Muscle of arm (tissue), 12 donors: ENCODE data around the gene PINK1. TPM values are rescaled to one million over a fixed set of nuclear protein-coding genes. Genes with fewer than 3 reads are reported as not detected.
"Not testable (repeated sequence)": the region's sequence is repeated elsewhere in the genome, so short reads cannot be mapped to it uniquely, and the experiment has no call there.

Experiments
- DNase-seq: peaks from one replicate; pipeline ENCODE4 v3.0.0-alpha.2; 2013
- polyA plus RNA-seq, 12 donors: library from polyadenylated mRNA; unstranded; fragments of 120-200 nt; gene quantifications; one replicate each; pipeline ENCODE4 v1.2.1, GENCODE V29; 2013; ENCODE audit not compliant: insufficient read length in 12 of 12

Gene PINK1
- polyA plus RNA-seq, 12 donors: 30.7 to 43.5 (median 38.7) TPM; not detected in 1

DNA sequence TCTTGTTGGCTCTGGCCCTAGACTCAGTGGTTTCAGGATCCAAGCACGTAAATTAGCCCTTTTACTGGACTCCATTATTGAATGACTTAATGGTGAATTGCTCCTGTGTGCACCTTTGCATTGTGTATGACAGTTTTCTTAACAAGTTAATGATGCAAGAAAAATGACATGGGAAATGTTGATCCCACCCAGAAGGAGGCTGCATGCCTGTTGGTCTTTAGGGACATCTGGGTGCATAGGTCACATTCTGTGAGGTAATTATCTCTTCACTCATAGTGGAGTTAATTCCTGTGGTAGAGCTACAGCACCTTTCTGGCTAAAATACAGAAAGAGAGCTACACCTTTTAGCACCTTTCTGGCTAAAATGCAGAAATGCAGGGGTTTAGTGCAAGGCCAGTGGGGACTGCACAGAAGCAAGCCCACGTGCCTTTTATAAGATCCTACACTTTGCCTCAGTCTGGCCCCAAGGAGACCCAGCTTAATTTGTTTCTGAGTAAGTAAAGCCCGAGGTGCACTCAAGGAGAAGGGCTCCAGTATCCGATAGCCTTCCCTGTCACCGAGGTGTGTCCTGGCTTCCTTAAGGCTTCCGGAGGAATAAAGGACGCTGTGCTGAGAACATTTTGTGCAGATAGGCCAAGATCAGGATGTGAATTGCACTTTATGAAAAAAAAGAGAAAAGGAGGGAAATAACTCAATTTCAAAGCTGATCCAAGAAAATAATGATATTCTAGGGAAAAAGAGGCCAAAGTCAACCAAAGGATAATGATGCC, 26.3 kb upstream of the PINK1 start:
- DNase-seq: not testable (repeated sequence)

DNA sequence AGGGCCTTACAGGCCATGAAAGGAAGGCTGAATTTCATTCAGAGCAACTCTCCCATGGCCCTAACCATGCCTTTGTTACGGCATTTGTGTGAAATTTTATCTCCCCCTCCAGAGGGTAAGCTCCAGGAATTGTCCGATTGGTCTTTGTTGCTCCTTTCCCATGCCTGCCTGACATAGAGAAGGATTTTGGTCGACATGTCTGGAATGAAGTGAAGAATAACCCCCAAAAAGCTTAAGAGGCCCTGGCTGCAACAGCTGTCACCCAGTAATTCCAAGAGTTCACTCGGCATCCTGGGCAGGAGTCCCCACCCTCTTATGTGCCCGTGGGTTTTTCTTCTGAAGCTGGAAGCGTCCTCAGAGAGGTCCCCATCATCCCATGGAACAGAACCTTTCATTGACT, 23.7 kb upstream of the PINK1 start:
- DNase-seq: no peak

DNA sequence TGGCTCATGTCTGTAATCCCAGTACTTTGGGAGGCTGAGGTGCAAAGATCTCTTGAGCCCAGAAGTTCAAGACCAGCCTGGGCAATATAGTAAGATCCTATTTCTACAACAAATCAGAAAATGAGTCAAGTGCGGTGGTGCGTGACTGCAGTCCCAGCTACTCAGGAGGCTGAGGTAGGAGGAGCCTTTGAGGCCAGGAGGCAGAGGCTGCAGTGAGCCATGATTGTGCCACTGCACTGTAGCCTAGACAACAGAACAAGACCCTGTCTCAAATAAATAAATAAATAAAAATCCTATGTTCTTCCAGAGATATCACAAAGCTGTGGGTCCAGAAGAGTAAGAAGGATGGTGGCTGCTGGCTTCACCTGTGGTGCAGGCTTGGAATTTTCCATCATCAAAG, 22.3 kb upstream of the PINK1 start:
- DNase-seq: no peak

DNA sequence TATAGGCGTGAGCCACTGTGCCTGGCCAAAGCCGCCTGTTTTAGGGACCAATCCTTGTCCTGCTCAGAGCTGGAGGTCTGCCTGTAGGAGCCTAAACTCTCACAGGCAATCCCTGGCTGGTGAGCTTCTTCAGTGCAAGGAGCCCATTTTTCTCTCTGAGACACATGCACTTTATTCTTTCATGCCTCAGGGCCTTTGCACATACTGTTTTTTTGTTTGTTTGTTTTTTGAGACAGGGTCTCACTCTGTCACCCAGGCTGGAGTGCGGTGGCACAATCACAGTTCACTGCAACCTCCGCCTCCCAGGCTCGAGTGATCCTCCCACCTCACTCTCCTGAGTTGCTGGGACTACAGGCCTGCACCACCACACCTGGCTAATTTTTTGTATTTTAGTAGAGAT, 21.6 kb upstream of the PINK1 start:
- DNase-seq: no peak

DNA sequence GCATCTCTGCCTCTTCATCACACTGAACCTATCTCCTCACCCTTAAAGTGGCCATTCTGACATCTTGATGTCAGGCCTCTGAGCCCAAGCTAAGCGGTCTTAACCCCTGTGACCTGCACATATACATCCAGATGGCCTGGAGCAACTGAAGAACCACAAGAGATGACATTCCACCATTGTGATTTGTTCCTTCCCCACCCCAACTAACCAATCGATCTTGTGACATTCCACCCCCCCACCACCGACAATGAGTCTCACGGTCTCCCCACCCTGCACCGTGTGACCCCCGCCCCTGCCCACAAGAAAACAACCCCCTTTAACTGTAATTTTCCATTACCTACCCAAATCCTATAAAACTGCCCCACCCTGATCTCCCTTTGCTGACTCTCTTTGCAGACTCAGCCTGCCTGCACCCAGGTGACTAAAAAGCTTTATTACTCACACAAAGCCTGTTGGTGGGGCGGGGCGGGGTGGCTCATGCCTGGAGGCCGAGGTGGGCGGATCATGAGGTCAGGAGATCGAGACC, 21.0 kb upstream of the PINK1 start:
- no peak for DNase-seq

DNA sequence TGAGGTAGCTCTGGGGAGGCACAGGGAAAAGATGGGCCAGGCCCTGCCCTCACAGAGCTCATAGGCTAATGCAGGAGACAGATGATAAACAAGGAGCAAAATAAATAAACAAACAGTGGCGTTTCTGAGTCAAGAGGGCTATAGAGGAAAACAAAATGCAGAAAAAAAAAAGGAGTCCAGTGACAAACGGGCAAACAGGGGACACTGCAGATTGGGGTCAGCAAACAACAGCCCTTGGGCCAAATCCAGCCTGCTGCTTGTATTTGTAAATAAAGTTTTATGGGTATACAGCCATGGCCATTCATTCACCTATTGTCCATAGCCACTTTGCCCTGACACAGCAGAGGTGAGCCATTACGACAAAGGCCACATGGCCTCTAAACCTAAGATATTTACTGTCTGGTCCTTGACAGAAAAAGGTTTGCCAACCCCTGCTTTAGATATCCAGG, 19.1 kb upstream of the PINK1 start:
- no peak for DNase-seq

DNA sequence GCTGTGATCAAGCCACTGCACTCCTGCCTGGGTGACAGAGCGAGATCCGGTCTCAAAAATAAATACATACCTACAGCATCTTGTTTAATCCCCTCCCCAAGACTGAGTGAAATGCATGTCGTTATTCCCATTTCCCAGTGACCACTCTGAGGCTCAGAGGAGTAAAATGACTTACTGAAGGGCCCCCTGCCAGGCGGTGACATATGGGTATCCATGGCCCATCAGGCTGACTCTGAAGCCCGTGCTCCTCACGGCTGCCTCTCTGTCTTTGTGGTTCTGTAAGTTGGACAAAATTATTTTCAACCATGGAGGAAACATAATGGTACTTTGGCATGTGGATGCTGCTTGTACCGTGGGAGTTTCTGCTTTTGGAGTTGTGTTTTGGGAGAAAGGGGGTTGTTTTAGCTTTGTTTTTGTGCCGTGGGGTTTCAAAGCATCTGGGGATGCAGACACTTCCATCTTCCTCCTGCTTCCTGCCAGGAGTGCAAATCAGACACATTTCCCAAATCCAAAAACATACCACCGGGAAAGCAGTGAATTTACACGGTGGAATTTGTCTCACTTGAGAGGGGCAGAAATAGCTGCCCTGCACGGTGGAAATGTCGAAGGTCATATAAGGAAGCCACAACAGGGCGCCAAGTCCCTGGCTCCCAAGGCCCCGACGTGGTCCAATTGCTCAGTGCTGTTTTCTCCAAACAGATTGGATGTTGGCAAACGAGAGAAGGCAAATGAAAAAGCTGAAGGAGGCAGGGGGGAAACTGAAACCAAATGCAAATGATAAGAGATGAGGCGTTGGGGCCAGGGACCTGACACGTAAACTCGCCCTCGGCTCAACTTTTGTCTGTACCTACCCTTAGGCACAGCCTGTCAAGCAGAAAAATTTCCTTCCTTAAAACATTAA, 17.1 kb upstream of the PINK1 start:
- no peak for DNase-seq

DNA sequence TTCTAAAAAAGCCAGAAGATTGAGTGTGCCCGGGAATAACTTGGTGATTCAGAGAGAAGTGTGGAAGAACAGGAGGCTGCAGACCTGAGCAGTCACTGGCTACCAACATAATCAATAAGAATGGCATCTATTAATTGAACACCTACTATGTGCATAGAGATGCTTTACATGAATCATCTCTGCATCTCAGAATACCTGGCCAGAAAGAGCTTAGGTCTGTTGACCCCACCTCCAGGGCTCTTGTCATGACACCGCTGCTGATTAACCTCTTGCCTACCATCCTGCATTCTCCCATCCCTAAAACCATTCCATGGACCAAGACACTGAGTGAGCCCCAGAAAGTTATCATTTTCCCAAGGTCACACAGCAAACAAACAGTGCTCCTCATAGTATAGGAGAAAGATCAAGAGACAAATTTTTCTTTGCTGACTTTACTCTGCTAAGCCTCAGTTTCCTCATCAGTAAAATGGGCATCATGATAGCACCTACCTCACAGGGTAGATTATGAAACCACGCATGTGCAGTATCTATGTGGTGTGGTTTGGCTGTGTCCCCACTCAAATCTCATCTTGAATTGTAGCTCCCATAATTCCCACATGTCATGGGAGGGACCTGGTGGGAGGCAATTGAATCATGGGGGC, 16.3 kb upstream of the PINK1 start:
- DNase-seq: no peak

DNA sequence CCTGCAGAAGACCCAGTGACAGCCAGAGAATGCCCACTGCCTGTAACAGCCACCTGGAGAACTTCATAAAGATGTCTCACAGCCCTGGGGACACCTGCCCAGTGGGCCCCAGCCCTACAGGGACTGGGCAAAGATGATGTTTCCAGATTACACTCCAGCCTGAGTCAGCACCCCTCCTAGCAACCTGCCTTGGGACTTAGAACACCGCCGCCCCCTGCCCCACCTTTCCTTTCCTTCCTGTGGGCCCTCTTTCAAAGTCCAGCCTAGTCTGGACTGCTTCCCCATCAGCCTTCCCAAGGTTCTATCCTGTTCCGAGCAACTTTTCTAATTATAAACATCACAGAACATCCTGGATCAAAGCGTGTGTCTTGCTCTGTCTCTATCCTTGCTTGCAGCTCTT, 14.7 kb upstream of the PINK1 start:
- no peak for DNase-seq

DNA sequence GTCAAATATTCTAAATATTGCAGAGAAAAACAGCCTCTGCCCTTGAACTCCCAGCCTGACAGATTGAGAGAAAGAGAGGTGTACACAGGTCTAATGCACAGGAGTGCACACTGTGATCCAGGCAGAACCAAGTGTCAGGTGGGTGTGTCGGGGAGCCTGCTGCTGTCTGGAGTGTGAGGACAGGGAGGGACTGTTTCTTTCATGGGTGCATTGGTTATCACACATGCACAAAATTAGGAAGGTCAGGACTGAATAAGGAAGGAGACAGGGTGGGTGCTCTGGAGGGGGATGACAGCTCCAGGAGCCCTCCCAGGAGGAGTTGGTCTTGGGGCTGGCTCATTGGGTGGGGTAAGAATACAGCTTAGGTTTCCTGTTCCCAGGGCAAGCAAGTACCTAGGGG, 13.3 kb upstream of the PINK1 start:
- DNase-seq: no peak

DNA sequence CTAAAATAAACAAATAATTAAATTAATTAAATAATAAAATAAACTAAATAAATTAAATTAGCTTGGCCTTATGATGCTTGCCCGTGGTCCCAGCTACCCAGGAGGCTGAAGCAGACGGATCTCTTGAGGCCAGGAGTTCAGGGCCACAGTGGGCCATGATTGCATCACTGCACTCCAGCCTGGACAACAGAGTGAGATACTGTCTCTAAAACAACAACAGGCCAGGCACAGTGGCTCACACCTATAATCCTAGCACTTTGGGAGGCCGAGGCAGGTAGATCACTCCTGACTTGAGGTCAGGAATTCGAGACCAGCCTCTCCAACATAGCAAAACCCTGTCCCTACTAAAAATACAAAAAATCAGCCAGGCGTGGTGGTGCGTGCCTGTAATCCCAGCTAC, 12.2 kb upstream of the PINK1 start:
- DNase-seq: no peak

DNA sequence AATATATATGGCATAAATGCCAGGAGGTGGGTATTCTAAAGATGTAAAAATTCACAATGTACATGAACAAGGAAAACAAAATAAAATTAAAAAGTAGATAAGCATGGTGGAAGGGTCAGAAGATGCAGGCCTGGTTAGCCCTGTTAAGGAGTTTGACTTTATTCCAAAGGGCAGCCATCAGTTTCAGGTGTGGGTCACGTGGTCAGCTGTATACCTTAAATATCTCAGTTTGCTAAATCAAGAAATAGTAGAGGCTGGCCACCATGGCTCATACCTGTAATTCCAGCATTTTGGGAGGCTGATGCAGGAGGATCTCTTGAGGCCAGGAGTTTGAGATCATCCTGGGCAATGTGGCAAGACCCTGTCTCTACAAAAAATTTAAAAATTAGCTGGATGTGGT, 8.5 kb upstream of the PINK1 start:
- no peak for DNase-seq

DNA sequence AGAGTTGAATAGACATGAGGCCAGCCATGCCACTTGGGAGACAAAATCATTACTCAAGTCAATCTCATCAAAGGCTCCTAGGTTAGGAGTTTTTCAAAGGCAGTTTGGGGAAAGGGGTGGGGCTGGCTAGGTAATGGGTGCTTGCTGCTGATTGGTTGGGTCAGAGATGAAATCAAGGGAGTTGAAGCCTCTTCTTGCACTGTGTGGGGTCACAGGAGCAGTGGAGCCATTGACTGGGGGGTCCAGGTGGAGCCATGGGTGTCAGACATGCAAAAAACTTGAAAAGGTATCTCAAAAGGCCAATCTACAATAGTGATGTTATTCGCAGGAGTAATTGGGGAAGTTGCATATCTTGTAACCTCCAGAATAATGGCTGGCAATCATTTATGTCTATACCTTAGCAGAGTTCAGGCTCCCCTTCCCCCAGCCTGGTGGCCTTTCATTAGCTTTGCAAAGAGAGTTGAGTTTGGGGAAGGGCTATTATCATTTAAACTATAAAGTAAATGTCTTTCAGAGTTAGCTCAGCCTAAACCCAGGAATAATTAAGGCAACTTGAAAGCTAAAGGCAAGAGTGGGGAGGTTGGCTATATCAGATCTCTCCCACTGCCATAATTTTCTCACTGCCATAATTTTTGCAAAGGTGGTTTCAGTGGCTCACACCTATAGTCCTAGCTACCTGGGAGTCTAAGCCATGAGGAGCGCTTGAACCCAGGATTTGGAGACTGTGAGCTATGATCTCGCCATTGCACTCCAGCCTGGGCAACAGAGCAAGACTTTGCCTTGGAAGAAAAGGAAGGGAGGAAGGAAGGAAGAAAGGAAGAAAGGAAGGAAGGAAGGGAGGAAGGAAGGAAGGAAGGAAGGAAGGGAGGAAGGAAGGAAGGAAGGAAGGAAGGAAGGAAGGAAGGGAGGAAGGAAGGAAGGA, 7.8 kb upstream of the PINK1 start:
- DNase-seq: no peak

DNA sequence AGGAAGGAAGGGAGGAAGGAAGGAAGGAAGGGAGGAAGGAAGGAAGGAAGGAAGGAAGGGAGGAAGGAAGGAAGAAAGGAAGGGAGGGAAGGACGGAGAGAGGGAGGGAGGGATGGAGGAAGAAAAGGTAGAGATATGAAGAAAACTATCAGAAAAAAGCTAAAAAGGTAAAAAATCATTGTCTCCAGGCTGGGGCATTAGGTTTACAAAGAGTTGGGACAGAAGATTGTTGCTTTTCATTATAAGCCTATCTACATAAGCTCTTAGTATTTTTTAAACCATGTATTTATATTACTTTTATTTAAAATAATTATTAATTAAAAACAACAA, 7.2 kb upstream of the PINK1 start:
- no peak for DNase-seq

DNA sequence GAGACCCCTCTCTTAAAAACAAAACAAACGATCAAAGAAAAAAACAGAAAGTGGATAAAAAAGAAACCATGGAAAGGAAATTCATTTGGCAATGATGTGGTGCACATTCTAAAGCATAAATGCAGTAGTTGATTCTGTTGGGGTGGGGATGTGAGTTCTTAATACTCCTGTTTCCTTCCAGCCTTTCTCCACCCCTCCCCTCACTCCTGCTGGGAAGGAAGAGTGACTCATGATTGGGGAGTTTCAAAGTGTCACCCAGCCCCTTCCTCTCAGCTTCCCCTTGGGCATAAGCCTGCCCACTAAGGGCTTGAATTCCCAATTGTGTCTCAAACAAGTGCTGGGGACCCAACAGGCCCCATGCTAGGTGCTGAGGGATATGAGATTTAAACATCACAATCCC, 6.7 kb upstream of the PINK1 start:
- no peak for DNase-seq

DNA sequence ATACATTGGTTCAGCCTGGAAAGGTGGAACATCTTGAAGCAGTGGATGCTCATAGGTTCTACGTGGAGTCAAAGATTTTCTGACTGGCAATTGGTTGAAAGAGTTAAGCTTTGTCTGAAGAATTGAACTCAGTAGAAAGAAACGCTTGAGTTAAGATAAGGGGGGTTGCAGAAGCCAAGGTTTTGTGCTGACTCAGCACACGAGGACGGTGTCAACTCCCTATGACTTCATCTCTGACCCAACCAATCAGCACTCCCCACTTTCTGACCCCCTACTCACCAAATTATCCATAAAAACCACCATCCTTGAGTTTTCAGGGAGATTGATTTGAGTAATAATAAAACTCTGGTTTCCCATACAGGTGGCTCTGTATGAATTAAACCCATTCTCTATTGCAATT, 2.5 kb upstream of the PINK1 start:
- DNase-seq: no peak

DNA sequence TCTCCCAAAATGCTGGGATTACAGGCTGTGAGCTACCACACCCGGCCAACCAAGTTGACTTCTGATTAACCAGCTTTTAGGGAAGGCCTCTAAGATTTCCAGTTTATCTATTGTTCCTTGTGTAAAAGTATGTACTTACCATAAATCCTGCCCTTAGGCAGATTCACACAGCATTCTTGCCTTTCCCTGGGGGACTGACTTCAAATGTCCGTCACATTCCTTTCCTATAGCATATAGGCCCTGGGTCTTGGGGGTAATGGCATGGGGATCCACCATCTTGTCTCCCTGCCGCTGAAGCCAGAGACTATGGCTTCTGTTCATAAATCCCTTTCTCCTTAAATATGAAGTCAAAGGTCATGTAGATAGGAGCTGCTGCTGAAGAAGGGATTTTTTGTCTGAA, 872 bp upstream of the PINK1 start:
- no peak for DNase-seq

DNA sequence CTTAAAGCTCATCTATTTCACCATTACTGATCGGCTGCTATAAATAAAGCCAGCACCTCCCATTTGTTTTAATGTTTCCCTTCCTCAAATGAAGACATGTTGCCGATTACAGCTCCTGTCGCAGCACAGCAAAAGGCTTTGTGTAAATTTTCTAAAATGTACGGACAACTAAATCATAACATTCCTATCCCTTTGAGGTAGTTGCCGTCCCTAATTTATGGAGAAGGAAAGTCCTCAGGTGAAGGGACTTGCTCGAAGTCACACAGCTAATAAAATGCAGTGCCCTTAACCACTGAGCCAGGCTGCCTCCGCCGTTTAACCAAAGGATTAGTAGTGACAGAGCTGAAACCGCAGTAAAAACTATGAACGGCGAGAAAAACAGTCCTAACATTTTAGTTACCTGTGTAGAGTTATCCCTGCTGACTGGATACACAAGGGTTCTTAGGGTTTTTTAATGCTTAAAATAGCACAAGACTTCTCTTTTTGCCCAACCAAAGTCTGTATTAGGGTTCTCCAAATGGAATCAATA, 871 bp downstream of the PINK1 start:
- DNase-seq: no peak

DNA sequence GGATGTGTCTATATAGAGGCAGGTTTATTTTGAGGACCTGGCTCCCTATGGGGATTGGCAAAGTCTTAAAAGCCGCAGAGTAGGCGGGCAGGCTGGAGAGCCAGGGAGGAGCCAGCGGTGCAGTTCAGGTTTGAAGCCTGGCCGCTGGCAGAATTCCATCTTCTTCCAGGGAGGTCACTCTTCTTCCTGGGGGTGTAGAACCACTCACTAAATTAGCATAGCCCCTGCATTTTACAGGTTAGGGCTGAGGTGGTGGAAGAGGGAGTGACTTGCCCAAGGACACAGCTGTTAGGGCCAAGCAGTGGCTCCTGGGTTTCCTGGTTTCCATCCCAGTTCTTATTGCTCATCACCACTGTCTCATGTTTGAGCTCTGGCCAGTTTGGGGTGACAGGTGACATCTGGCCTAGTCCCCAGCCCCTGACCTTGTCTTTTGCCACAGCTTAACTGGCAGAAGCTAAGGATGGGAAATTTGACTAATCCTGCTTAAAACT, 1.4 kb downstream of the PINK1 start:
- no peak for DNase-seq

DNA sequence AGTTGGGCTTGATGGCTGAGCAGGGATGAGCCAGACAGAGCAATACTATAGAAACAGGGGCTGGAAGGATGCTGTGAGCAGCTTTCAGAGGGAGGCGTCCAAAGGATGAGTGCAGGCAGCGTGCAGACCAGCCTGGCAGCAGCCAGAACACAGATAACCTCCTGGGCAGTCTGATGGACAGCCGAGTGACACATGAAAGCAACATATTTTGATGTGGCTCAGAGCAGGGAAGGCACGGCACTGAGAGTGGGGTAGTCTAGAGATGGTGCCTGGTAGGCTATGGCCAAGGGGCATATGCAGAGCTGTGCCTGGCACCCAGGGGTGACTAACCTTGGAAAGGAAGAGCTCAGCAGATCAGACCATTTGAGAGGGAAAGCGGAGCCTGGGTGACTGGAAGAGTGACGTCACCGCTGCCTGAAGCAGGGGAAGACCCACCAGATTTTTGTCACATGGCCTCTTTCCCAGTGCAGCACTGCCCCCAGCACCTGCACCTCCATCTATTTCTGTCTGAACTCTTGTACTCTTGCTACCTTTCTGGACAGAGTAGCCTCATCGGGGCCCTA, 3.6 kb downstream of the PINK1 start:
- no peak for DNase-seq

DNA sequence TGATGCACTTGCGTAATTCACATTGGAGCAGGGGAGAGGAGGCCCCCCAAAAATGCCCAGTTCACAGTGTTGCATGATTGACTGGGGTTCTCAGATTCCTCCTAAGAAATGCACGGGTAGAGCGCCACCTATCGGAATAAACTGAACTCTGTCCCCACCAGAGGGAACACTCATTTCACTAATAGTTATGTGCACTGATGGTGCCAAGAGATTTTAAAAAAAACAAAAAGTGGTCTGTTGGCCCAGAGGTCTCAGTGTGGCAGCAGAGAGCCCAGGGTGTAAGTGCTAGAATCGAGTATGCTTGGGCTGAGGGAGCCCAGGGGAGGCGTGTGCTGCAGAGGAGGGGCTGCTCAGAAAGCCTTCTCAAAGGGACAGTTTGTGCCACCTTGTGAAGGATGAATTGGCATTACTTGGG, 6.9 kb downstream of the PINK1 start:
- peak; percentile 48 for DNase-seq
